ENCODE measurements around the gene KDELR1. TPM values are rescaled to one million over a fixed set of nuclear protein-coding genes. Genes with fewer than 3 reads are reported as not detected.
A peak's percentile ranks its signal among the peaks of the same experiment; 100 is the strongest.

Gene KDELR1
- total and polyA plus RNA-seq, 2 of the 13 experiments (the other 11 are each of a cell fraction or from before 2014, with no cell fraction given): 134 to 185 TPM

- TF ChIP-seq ARID4A (CRISPR knock-in tag; IDR thresholded peaks at IDR 0.05; ENCODE audit: borderline replicate concordance) (peak; percentile 43; the same call in 1 of the 2 replicates), ZNF263 (CRISPR knock-in tag; IDR thresholded peaks at IDR 0.05) (peak; percentile 64), PPARG (CRISPR knock-in tag; conservative IDR thresholded peaks at IDR 0.05) (peak; percentile 26; the same call in 1 of the 2 replicates), NFE2L1 (CRISPR knock-in tag; IDR thresholded peaks at IDR 0.05; ENCODE audit: borderline replicate concordance) (no peak), TRAFD1 (CRISPR knock-in tag; IDR thresholded peaks at IDR 0.05; ENCODE audit: borderline replicate concordance) (no peak), CSRNP1 (CRISPR knock-in tag; IDR thresholded peaks at IDR 0.05) (peak; percentile 50; the same call in 1 of the 2 replicates), THAP11 (CRISPR knock-in tag; IDR thresholded peaks at IDR 0.05) (peak; percentile 76), ZNF761 (CRISPR knock-in tag; conservative IDR thresholded peaks at IDR 0.05) (no peak), CCAR2 (optimal IDR thresholded peaks at IDR 0.05; ENCODE audit: low read depth, low read length) (no peak), TSC22D2 (CRISPR knock-in tag; IDR thresholded peaks at IDR 0.05; ENCODE audit: borderline replicate concordance) (no peak; the same call in 1 of the 2 replicates), NCOA5 (CRISPR knock-in tag; IDR thresholded peaks at IDR 0.05) (no peak), LRRFIP1 (CRISPR knock-in tag; conservative IDR thresholded peaks at IDR 0.05) (no peak), TAF1 (CRISPR knock-in tag; IDR thresholded peaks at IDR 0.05) (peak; percentile 74), ZNF770 (CRISPR knock-in tag; IDR thresholded peaks at IDR 0.05) (no peak), THYN1 (CRISPR knock-in tag; IDR thresholded peaks at IDR 0.05; ENCODE audit: borderline replicate concordance, low read depth) (no peak), TGIF2 (CRISPR knock-in tag; IDR thresholded peaks at IDR 0.05) (no peak)
Observed at GRCh38 chr19:48363810-48364597, 27.3 kb downstream of the KDELR1 start, which contains the start of the genes SYNGR4 and TMEM143 (continued).

Data from HepG2 (cell line).